ENCODE measurements around the gene CCNYL1. TPM values are rescaled to one million over a fixed set of nuclear protein-coding genes. Genes with fewer than 3 reads are reported as not detected.

CCNYL1 gene
- polyA plus RNA-seq, 3 donors = 4.1 to 10.6 (median 4.6) TPM

DNA sequence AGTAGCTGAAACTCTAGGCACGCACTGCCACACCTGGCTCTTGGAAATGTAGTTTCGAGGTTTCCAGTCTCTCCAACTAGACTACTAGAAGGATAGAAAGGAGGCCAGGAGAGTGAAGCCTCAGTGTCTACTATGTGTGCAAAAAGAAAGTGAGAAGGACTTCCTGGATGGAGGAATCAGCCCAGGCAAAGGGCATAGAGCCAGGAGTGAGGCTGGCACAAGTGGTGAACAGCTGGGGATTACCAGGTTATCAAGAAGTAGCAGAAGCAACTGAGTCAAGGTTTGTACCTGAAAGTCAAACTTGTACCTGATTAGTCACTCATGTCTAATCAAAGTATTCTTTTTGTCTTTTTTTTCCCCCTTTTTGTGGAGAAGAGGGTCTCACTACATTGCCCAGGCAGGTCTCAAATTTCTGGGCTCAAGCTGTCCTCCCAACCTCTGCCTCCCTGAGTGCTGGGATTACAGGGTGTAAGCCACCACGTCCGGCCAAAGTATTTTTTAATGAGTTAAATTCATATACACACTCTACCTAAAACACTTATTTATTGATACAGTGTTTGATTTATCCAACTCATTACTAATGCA lies 67.0 kb downstream of the CCNYL1 start:
- Histone ChIP-seq H3K27me3 (ENCODE audit: control insufficient read depth in 2 of 2, insufficient read depth in 2 of 2, low read length in 2 of 2) (no peaks in the 10 kb centered on the region), H3K9ac (ENCODE audit: insufficient read depth, low read length, poor library complexity, severe bottlenecking) (no peak overlapping the region), H3K9me3 (replicated peaks in 1 of 2; ENCODE audit: control insufficient read depth in 1 of 2, insufficient read depth in 1 of 2, low read length in 2 of 2) (no peaks in the 10 kb centered on the region), H3K27ac (ENCODE audit: low read depth in 1 of 2, low read length in 2 of 2) (no peak overlapping the region), H3K36me3 (replicated peaks in 1 of 2; ENCODE audit: control insufficient read depth in 1 of 2, insufficient read depth in 2 of 2, low read length in 2 of 2) (no peaks in the 10 kb centered on the region), H3K4me1 (ENCODE audit: control insufficient read depth in 1 of 2, insufficient read depth in 2 of 2, low read length in 2 of 2) (no peaks in the 10 kb centered on the region), H2AFZ (ENCODE audit: insufficient read depth, low read depth, low read length, poor library complexity, severe bottlenecking) (no peak overlapping the region), H3K79me2 (ENCODE audit: insufficient read depth, low read length) (no peaks in the 10 kb centered on the region), H3K4me3 (replicated peaks in 1 of 3; ENCODE audit: low read depth in 2 of 3, low read length in 3 of 3) (no peak overlapping the region), H3K4me2 (replicated peaks; ENCODE audit: extremely low read depth, low read length, poor library complexity, severe bottlenecking) (no peak overlapping the region), H4K20me1 (ENCODE audit: insufficient read depth, low read length) (no peaks in the 10 kb centered on the region)
- H3K27me3 Mint-ChIP-seq (ENCODE audit: low read depth in 3 of 3) = peaks cover 0 to 3% (median 1%) of the 10 kb centered on the region in 3 donors
- TF ChIP-seq, protein P1, sequence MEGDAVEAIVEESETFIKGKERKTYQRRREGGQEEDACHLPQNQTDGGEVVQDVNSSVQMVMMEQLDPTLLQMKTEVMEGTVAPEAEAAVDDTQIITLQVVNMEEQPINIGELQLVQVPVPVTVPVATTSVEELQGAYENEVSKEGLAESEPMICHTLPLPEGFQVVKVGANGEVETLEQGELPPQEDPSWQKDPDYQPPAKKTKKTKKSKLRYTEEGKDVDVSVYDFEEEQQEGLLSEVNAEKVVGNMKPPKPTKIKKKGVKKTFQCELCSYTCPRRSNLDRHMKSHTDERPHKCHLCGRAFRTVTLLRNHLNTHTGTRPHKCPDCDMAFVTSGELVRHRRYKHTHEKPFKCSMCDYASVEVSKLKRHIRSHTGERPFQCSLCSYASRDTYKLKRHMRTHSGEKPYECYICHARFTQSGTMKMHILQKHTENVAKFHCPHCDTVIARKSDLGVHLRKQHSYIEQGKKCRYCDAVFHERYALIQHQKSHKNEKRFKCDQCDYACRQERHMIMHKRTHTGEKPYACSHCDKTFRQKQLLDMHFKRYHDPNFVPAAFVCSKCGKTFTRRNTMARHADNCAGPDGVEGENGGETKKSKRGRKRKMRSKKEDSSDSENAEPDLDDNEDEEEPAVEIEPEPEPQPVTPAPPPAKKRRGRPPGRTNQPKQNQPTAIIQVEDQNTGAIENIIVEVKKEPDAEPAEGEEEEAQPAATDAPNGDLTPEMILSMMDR (IDR thresholded peaks at IDR 0.05) = no peak
- intact Hi-C loops (cut with micrococcal nuclease) = no loop called here
- H3K36me3 Mint-ChIP-seq = no peaks in the 10 kb centered on the region
- WGBS (ENCODE audit: insufficient coverage) = no CpG with 5 or more reads among the region's 4 CpGs
- H3K27ac Mint-ChIP-seq = peak overlapping the region in 1 of 7 donors; percentile 17
- no peaks in the 10 kb centered on the region for H3K4me1 Mint-ChIP-seq
- H3K4me3 Mint-ChIP-seq = no peak overlapping the region
- DNase-seq = no peak
- peaks cover 0 to 2% (median 0%) of the 10 kb centered on the region in 7 donors for H3K9me3 Mint-ChIP-seq

DNA sequence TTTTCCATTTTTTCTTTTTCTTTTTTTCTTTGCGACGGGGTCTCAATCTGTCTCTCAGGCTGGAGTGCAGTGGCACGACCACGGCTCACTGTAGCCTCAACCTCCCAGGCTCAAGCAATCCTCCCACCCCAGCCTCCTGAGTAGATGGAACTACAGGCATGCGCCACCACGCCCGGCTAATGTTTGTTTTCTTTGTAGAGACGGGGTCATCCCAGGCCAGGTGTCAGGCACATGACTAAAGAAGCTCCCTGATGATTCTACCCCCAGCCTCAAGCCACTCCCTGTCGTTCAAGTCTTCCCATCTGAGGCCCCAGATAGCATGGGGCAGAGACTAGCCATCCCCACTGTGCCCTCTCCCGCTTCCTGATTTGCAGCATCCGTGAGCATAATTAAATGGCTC lies 68.1 kb downstream of the CCNYL1 start:
- Mint-ChIP-seq H3K36me3 (no peaks in the 10 kb centered on the region), H3K9me3 (peaks cover 0 to 2% (median 0%) of the 10 kb centered on the region in 7 donors), H3K4me1 (peaks cover 2% of the 10 kb centered on the region), H3K4me3 (no peak overlapping the region), H3K27ac (peak overlapping the region in 1 of 7 donors; percentile 8), H3K27me3 (ENCODE audit: low read depth in 3 of 3) (peaks cover 0 to 3% (median 1%) of the 10 kb centered on the region in 3 donors)
- Histone ChIP-seq H3K4me2 (replicated peaks; ENCODE audit: extremely low read depth, low read length, poor library complexity, severe bottlenecking) (no peak overlapping the region), H3K9ac (ENCODE audit: insufficient read depth, low read length, poor library complexity, severe bottlenecking) (no peak overlapping the region), H3K4me1 (ENCODE audit: control insufficient read depth in 1 of 2, insufficient read depth in 2 of 2, low read length in 2 of 2) (no peaks in the 10 kb centered on the region), H3K9me3 (replicated peaks in 1 of 2; ENCODE audit: control insufficient read depth in 1 of 2, insufficient read depth in 1 of 2, low read length in 2 of 2) (no peaks in the 10 kb centered on the region), H3K79me2 (ENCODE audit: insufficient read depth, low read length) (no peaks in the 10 kb centered on the region), H4K20me1 (ENCODE audit: insufficient read depth, low read length) (no peaks in the 10 kb centered on the region), H3K36me3 (replicated peaks in 1 of 2; ENCODE audit: control insufficient read depth in 1 of 2, insufficient read depth in 2 of 2, low read length in 2 of 2) (no peaks in the 10 kb centered on the region), H2AFZ (ENCODE audit: insufficient read depth, low read depth, low read length, poor library complexity, severe bottlenecking) (no peak overlapping the region), H3K4me3 (replicated peaks in 1 of 3; ENCODE audit: low read depth in 2 of 3, low read length in 3 of 3) (no peak overlapping the region), H3K27me3 (ENCODE audit: control insufficient read depth in 2 of 2, insufficient read depth in 2 of 2, low read length in 2 of 2) (no peaks in the 10 kb centered on the region), H3K27ac (ENCODE audit: low read depth in 1 of 2, low read length in 2 of 2) (no peak overlapping the region)
- TF ChIP-seq, protein P1 (IDR thresholded peaks at IDR 0.05) = no peak
- no peak for DNase-seq
- WGBS (ENCODE audit: insufficient coverage) = 76% methylated on average over 5 of the region's 11 CpGs
- intact Hi-C loops (cut with micrococcal nuclease) = no loop called here
